Gastroesophageal sphincter (tissue), 3 donors: ENCODE data around the gene UPP1.

Experiments used
- CTCF ChIP-seq, 4 experiments: fragments of 200-600 bp in 2 of 4; fragments of 450-650 bp in 2 of 4; sonication (generic) in 1 of 4; IDR thresholded peaks; one replicate each; pipeline ENCODE4 v1.5.1; 2017 to 2019; ENCODE audit warnings: antibody characterized with exemption in 4 of 4, mild to moderate bottlenecking in 2 of 4, moderate library complexity in 2 of 4
- EP300 ChIP-seq: sonication (generic); formaldehyde crosslinking; IDR thresholded peaks from one replicate; pipeline ENCODE4 v1.6.1; 2017; ENCODE audit warnings: antibody characterized with exemption, mild to moderate bottlenecking
- POLR2A ChIP-seq, 2 donors: fragments of 450-650 bp; IDR thresholded peaks; one replicate each; pipeline ENCODE4 v1.6.1; 2017; ENCODE audit warnings: antibody characterized with exemption in 2 of 2, mild to moderate bottlenecking in 2 of 2, moderate library complexity in 1 of 2
- POLR2AphosphoS5 ChIP-seq: sonication (generic); formaldehyde crosslinking; IDR thresholded peaks from one replicate; pipeline ENCODE4 v1.6.1; 2017; ENCODE audit warnings: antibody characterized with exemption

GRCh38 chr7:48089046-48090003 is at the start of gene UPP1:
- TF ChIP-seq CTCF (IDR thresholded peaks at IDR 0.05) (peak in 1 of 4 experiments; percentile 19), POLR2A (IDR thresholded peaks at IDR 0.05) (peak; percentile 71 to 75), EP300 (no peak), POLR2AphosphoS5 (peak; percentile 58)
